GM19463 (cell line): ENCODE results near the gene NKAP.
A peak's percentile ranks its signal among the peaks of the same experiment; 100 is the strongest.
"Not testable (repeated sequence)": the region's sequence is repeated elsewhere in the genome, so short reads cannot be mapped to it uniquely, and the experiment has no call there.

Experiments
- ATAC-seq: cut with Tn5 transposase; IDR thresholded peaks from one replicate; pipeline ENCODE4 v1.9.1; 2021; ENCODE audit warnings: mild to moderate bottlenecking, moderate library complexity; ENCODE audit not compliant: unreplicated experiment

The NKAP gene

GRCh38 chrX:119941336-119941735 lies 2.2 kb downstream of the NKAP start:
- ATAC-seq, result no peak

- no peak for ATAC-seq
These were observed 8.2 kb downstream of the NKAP start for GRCh38 chrX:119935215-119935874.

GRCh38 chrX:119922391-119922790 lies 21.2 kb downstream of the NKAP start:
- not testable (repeated sequence) for ATAC-seq

- ATAC-seq, result no peak
These were observed 23.5 kb downstream of the NKAP start for GRCh38 chrX:119919835-119920585.

- no peak for ATAC-seq
These were observed 25.7 kb downstream of the NKAP start for GRCh38 chrX:119917877-119918276.

GRCh38 chrX:119916310-119916709 lies 27.2 kb downstream of the NKAP start:
- ATAC-seq, result no peak

GRCh38 chrX:119900976-119901375 lies 42.6 kb downstream of the NKAP start:
- ATAC-seq, result no peak

- no peak for ATAC-seq
These were observed 44.4 kb downstream of the NKAP start for GRCh38 chrX:119899125-119899524.

GRCh38 chrX:119895843-119896326 lies 47.7 kb downstream of the NKAP start, which contains the start of gene AKAP14:
Gene AKAP14, plus strand, starts transcription at chrX:119895893. Its CDS starts 7,331 bp downstream, at chrX:119903224.
- ATAC-seq, result no peak

GRCh38 chrX:119891961-119892692 lies 51.4 kb downstream of the NKAP start:
- ATAC-seq, result not testable (repeated sequence)

- not testable (repeated sequence) for ATAC-seq
These were observed 52.9 kb downstream of the NKAP start for GRCh38 chrX:119890626-119891025.

- ATAC-seq, result peak; percentile 91
These were observed 55.7 kb downstream of the NKAP start for GRCh38 chrX:119887721-119888425.

GRCh38 chrX:119885554-119886428 lies 57.8 kb downstream of the NKAP start:
- ATAC-seq, result no peak

- ATAC-seq, result peak; percentile 80
These were observed 62.8 kb downstream of the NKAP start for GRCh38 chrX:119880552-119881437.

- ATAC-seq, result no peak
These were observed 63.5 kb downstream of the NKAP start for GRCh38 chrX:119880076-119880475.

- ATAC-seq, result no peak
These were observed 64.8 kb downstream of the NKAP start for GRCh38 chrX:119878740-119879139.

- ATAC-seq, result peak; percentile 89
These were observed 71.8 kb downstream of the NKAP start, which contains the start of the genes NDUFA1 and RNF113A for GRCh38 chrX:119871599-119872395. Gene NDUFA1, plus strand, starts transcription at chrX:119871832. Its CDS starts 80 bp downstream, at chrX:119871912. Gene RNF113A, minus strand, starts transcription at chrX:119871733. Its CDS starts 120 bp downstream, at chrX:119871613.

- ATAC-seq, result peak; percentile 36
These were observed 72.3 kb downstream of the NKAP start for GRCh38 chrX:119871245-119871598.
